RWPE1 (cell line): ENCODE measurements around the gene ZNF469.

Source experiments
- CTCF ChIA-PET: fragments of 350-600 bp; sonication (Branson Sonifier 250); formaldehyde crosslinking; extraction: SDS; loops from one replicate; lab custom pipeline; 2021; lab: Yijun Ruan, JAX
- POLR2A ChIA-PET: fragments of 400-600 bp; formaldehyde crosslinking; extraction: SDS; loops from one replicate; lab custom pipeline; 2020; ENCODE audit warnings: antibody characterized with exemption; ENCODE audit not compliant: low non-redundant PET; lab: Yijun Ruan, JAX
- DNase-seq: peaks from one replicate; pipeline ENCODE4 v3.0.0; 2012; ENCODE audit warnings: low spot score
- H3K27ac ChIP-seq: fragments of 450-650 bp; 2 replicates; pipeline ENCODE4 v1.5.1; 2017
- CTCF ChIP-seq: fragments of 450-650 bp; conservative IDR thresholded peaks from 2 replicates; pipeline ENCODE4 v1.5.1; 2017; ENCODE audit warnings: low read depth, mild to moderate bottlenecking

Gene ZNF469

DNA sequence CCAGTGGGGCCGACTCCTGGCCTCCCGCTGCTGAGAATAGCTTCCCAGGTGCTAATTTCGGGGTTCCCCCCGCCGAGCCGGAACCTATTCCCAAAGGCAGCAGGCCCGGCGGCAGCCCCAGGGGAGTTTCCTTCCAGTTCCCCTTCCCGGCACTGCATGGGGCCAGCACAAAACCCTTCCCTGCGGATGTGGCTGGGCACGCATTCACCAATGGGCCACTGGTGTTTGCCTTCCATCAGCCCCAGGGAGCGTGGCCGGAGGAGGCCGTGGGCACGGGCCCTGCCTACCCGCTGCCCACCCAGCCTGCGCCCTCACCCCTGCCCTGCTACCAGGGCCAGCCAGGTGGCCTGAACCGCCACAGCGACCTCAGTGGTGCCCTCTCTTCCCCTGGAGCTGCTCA, 45.4 kb downstream of the ZNF469 start:
- DNase-seq = no peak
- ChIA-PET CTCF (interaction anchor here (0.5 to 0.6 kb wide), 2 partner anchors 9 to 28 kb away, joined by 3 read pairs; no protein-coding TSS in a partner anchor), POLR2A (no interaction called here)
- no peak overlapping the region for H3K27ac ChIP-seq
- no peak for TF ChIP-seq CTCF

- no peak for TF ChIP-seq CTCF
- no peak for DNase-seq
- ChIA-PET CTCF (interaction anchor here (0.5 to 0.8 kb wide), 3 partner anchors 9 to 482 kb away, joined by 3 to 5 read pairs (median 4); no protein-coding TSS in a partner anchor), POLR2A (no interaction called here)
- H3K27ac ChIP-seq = no peak overlapping the region
Observed at GRCh38 chr16:88428616-88429386, 46.0 kb downstream of the ZNF469 start.

GRCh38 chr16:88429387-88430184, 46.8 kb downstream of the ZNF469 start:
- no peak overlapping the region for H3K27ac ChIP-seq
- TF ChIP-seq CTCF = no peak
- ChIA-PET CTCF (interaction anchor here (0.7 to 0.8 kb wide), 2 partner anchors 8 to 483 kb away, joined by 4 to 5 read pairs; no protein-coding TSS in a partner anchor), POLR2A (no interaction called here)
- no peak for DNase-seq

DNA sequence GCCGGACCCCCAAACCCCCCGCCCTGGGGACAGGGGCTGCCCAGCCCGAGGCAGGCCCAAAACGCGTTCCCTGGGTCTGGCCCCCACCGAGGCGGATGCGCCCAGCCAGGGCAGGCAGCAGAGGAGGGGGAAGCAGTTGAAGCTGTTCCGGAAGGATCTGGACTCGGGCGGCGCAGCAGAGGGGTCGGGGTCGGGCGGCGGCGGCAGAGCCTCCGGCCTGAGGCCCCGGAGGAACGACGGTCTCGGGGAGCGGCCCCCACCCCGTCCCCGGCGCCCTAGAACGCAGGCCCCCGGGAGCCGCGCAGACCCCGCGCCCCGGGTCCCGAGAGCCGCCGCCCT, 47.4 kb downstream of the ZNF469 start:
- TF ChIP-seq CTCF = no peak
- ChIA-PET POLR2A (no interaction called here), CTCF (interaction anchor here (0.6 kb wide), 1 partner anchor 45 kb away, joined by 3 read pairs; no protein-coding TSS in a partner anchor)
- H3K27ac ChIP-seq = no peak overlapping the region
- DNase-seq = no peak

DNA sequence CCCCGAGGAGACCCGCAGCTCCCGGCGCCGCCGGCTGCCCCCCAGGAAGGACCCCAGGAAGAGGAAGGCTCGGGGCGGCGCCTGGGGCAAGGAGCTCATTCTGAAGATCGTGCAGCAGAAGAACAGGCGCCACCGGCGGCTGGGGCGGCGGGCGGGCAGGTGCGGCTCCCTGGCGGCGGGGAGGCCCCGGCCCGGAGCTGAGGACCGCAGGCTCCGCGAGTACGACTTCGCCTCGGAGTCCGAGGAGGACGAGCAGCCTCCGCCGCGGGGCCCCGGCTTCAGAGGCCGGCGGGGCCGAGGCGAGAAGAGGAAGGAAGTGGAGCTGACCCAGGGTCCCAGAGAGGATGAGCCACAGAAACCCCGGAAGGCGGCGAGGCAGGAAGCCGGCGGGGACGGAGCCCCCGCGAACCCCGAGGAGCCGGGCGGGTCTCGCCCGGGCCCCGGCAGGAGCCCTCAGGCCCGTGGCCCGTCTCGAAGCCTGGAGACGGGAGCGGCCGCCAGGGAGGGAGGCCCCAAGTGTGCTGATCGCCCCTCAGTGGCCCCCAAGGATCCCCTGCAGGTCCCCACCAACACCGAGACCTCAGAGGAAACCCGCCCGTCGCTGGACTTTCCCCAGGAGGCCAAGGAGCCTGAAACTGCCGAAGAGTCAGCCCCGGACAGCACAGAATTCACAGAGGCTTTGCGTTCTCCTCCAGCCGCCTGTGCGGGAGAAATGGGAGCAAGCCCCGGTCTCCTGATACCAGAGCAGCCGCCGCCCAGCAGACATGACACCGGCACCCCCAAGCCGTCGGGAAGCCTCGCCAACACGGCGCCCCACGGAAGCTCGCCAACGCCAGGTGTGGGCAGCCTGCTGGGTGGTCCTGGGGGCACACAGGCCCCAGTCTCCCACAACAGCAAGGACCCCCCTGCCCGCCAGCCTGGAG, 48.0 kb downstream of the ZNF469 start:
- ChIA-PET POLR2A (no interaction called here), CTCF (interaction anchor here (0.6 to 1.0 kb wide), 2 partner anchors 46 to 48 kb away, joined by 3 read pairs; partner anchors contain the start of gene ZNF469)
- TF ChIP-seq CTCF = no peak
- H3K27ac ChIP-seq = no peak overlapping the region
- no peak for DNase-seq
